ENCODE measurements around the gene FAXDC2. TPM values are rescaled to one million over a fixed set of nuclear protein-coding genes. Genes with fewer than 3 reads are reported as not detected.

Gene FAXDC2
- total and polyA plus RNA-seq, 2 donors (not counting 1 experiment from before 2014, with no cell fraction given), result 11.9 to 20.6 TPM

GRCh38 chr5:154898210-154898609 lies 47.8 kb upstream of the FAXDC2 start:
- H3K27ac ChIP-seq (ENCODE audit: insufficient read depth, low read length), result no peak overlapping the region
- H3K9me3 ChIP-seq (ENCODE audit: control insufficient read depth, insufficient read depth, low read depth, low read length), result no peaks in the 10 kb centered on the region
- no peak overlapping the region for H3K4me3 ChIP-seq (replicated peaks in 1 of 4; ENCODE audit: control extremely low read depth in 1 of 4, insufficient read depth in 1 of 4, low read depth in 3 of 4, low read length in 4 of 4)
- no peak overlapping the region for H2AFZ ChIP-seq (ENCODE audit: low read length)
- no peak for DNase-seq (ENCODE audit: low read depth in 2 of 2)
- no peak overlapping the region for H3K4me2 ChIP-seq (ENCODE audit: extremely low read depth, insufficient read depth, low read length)
- H3K36me3 ChIP-seq (ENCODE audit: control insufficient read depth, insufficient read depth, low read length), result peaks cover 7% of the 10 kb centered on the region
- H3K79me2 ChIP-seq (ENCODE audit: control insufficient read depth, insufficient read depth, low read length), result no peaks in the 10 kb centered on the region
- no peaks in the 10 kb centered on the region for H4K20me1 ChIP-seq (ENCODE audit: control insufficient read depth, extremely low read depth, insufficient read depth, low read length)
- H3K27me3 ChIP-seq (ENCODE audit: control insufficient read depth, insufficient read depth, low read length), result no peaks in the 10 kb centered on the region
- TF ChIP-seq, protein P1, sequence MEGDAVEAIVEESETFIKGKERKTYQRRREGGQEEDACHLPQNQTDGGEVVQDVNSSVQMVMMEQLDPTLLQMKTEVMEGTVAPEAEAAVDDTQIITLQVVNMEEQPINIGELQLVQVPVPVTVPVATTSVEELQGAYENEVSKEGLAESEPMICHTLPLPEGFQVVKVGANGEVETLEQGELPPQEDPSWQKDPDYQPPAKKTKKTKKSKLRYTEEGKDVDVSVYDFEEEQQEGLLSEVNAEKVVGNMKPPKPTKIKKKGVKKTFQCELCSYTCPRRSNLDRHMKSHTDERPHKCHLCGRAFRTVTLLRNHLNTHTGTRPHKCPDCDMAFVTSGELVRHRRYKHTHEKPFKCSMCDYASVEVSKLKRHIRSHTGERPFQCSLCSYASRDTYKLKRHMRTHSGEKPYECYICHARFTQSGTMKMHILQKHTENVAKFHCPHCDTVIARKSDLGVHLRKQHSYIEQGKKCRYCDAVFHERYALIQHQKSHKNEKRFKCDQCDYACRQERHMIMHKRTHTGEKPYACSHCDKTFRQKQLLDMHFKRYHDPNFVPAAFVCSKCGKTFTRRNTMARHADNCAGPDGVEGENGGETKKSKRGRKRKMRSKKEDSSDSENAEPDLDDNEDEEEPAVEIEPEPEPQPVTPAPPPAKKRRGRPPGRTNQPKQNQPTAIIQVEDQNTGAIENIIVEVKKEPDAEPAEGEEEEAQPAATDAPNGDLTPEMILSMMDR (conservative IDR thresholded peaks at IDR 0.05 in 1 of 2, IDR thresholded peaks at IDR 0.05 in 1 of 2; ENCODE audit: low read depth in 1 of 2, low read length in 2 of 2), result no peak
- no peak for TF ChIP-seq EZH2 (IDR thresholded peaks at IDR 0.05; ENCODE audit: low read length, missing control alignments)
- no peaks in the 10 kb centered on the region for H3K4me1 ChIP-seq (ENCODE audit: control insufficient read depth, extremely low read depth, insufficient read depth, low read length)
- no peak overlapping the region for H3K9ac ChIP-seq (ENCODE audit: insufficient read depth, low read length)

DNA sequence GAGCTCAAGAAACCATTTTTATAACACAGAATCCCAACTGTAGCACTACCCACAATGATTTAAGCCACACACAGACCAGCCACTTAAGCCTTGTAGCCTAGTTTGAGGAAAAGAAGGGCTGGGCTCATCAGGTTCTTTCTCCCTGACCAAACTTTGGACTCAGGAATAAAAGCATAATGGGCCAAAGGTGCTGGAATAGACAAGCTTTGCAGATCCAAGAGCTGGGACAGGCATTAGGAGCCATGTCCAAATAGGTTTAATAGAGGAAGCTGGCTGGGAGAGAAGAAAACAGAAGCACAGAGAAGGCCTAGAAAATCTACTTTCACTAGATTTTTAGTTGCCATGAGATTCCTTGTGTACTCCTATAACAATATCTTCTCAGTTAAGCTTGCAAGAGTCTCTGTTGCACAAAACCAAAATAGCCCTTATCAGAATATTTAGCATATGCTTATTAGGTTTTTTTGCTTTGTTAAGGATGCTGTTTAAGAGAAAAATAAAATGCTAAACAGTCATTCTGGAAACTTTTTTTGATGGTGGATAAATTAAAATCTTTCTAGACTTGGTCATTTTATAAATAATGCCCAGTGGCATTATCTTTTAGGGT lies 46.3 kb upstream of the FAXDC2 start:
- Histone ChIP-seq H3K36me3 (ENCODE audit: control insufficient read depth, insufficient read depth, low read length) (peaks cover 9% of the 10 kb centered on the region), H3K9me3 (ENCODE audit: control insufficient read depth, insufficient read depth, low read depth, low read length) (no peaks in the 10 kb centered on the region), H3K27me3 (ENCODE audit: control insufficient read depth, insufficient read depth, low read length) (no peaks in the 10 kb centered on the region), H3K4me2 (ENCODE audit: extremely low read depth, insufficient read depth, low read length) (no peak overlapping the region), H4K20me1 (ENCODE audit: control insufficient read depth, extremely low read depth, insufficient read depth, low read length) (no peaks in the 10 kb centered on the region), H3K4me3 (replicated peaks in 1 of 4; ENCODE audit: control extremely low read depth in 1 of 4, insufficient read depth in 1 of 4, low read depth in 3 of 4, low read length in 4 of 4) (no peak overlapping the region), H2AFZ (ENCODE audit: low read length) (no peak overlapping the region), H3K9ac (ENCODE audit: insufficient read depth, low read length) (no peak overlapping the region), H3K27ac (ENCODE audit: insufficient read depth, low read length) (no peak overlapping the region), H3K4me1 (ENCODE audit: control insufficient read depth, extremely low read depth, insufficient read depth, low read length) (no peaks in the 10 kb centered on the region), H3K79me2 (ENCODE audit: control insufficient read depth, insufficient read depth, low read length) (no peaks in the 10 kb centered on the region)
- DNase-seq (ENCODE audit: low read depth in 2 of 2), result no peak
- TF ChIP-seq EZH2 (IDR thresholded peaks at IDR 0.05; ENCODE audit: low read length, missing control alignments), result no peak
- TF ChIP-seq, protein P1 (conservative IDR thresholded peaks at IDR 0.05 in 1 of 2, IDR thresholded peaks at IDR 0.05 in 1 of 2; ENCODE audit: low read depth in 1 of 2, low read length in 2 of 2), result no peak

GRCh38 chr5:154895606-154896561 lies 45.5 kb upstream of the FAXDC2 start:
- no peaks in the 10 kb centered on the region for H3K27me3 ChIP-seq (ENCODE audit: control insufficient read depth, insufficient read depth, low read length)
- DNase-seq (ENCODE audit: low read depth in 2 of 2), result no peak
- H3K79me2 ChIP-seq (ENCODE audit: control insufficient read depth, insufficient read depth, low read length), result no peaks in the 10 kb centered on the region
- no peaks in the 10 kb centered on the region for H3K4me1 ChIP-seq (ENCODE audit: control insufficient read depth, extremely low read depth, insufficient read depth, low read length)
- no peaks in the 10 kb centered on the region for H4K20me1 ChIP-seq (ENCODE audit: control insufficient read depth, extremely low read depth, insufficient read depth, low read length)
- peaks cover 9% of the 10 kb centered on the region for H3K36me3 ChIP-seq (ENCODE audit: control insufficient read depth, insufficient read depth, low read length)
- H3K9me3 ChIP-seq (ENCODE audit: control insufficient read depth, insufficient read depth, low read depth, low read length), result no peaks in the 10 kb centered on the region
- TF ChIP-seq, protein P1 (conservative IDR thresholded peaks at IDR 0.05 in 1 of 2, IDR thresholded peaks at IDR 0.05 in 1 of 2; ENCODE audit: low read depth in 1 of 2, low read length in 2 of 2), result no peak
- TF ChIP-seq EZH2 (IDR thresholded peaks at IDR 0.05; ENCODE audit: low read length, missing control alignments), result no peak
- no peak overlapping the region for H3K4me3 ChIP-seq (replicated peaks in 1 of 4; ENCODE audit: control extremely low read depth in 1 of 4, insufficient read depth in 1 of 4, low read depth in 3 of 4, low read length in 4 of 4)
- H3K9ac ChIP-seq (ENCODE audit: insufficient read depth, low read length), result no peak overlapping the region
- H3K4me2 ChIP-seq (ENCODE audit: extremely low read depth, insufficient read depth, low read length), result no peak overlapping the region
- no peak overlapping the region for H2AFZ ChIP-seq (ENCODE audit: low read length)
- no peak overlapping the region for H3K27ac ChIP-seq (ENCODE audit: insufficient read depth, low read length)

All from fibroblast of lung (primary cell).